Mucosa of descending colon (tissue), 3 donors: Measurements from ENCODE around the gene KRTAP19-2. TPM values are rescaled to one million over a fixed set of nuclear protein-coding genes. Genes with fewer than 3 reads are reported as not detected.

ENCODE experiments used
- ATAC-seq: fragments of 200-7000 bp; cut with Tn5 transposase; one replicate; pipeline ENCODE4 v1.9.1; 2020; ENCODE audit warnings: mild to moderate bottlenecking, moderate library complexity
- DNase-seq, 3 donors: peaks; one replicate each; pipeline ENCODE4 v3.0.0-alpha.2; 2020
- H3K36me3 ChIP-seq: fragments of 200-600 bp; one replicate; pipeline ENCODE4 v1.8.0; 2021; ENCODE audit warnings: low read depth, mild to moderate bottlenecking
- H3K4me1 ChIP-seq: fragments of 200-600 bp; one replicate; pipeline ENCODE4 v1.8.0; 2021; ENCODE audit warnings: low read depth, mild to moderate bottlenecking
- H3K4me3 ChIP-seq: fragments of 200-600 bp; one replicate; pipeline ENCODE4 v1.8.0; 2021; ENCODE audit warnings: mild to moderate bottlenecking
- H3K9me3 ChIP-seq: fragments of 200-600 bp; one replicate; pipeline ENCODE4 v1.8.0; 2021; ENCODE audit warnings: mild to moderate bottlenecking
- CTCF ChIP-seq: fragments of 200-600 bp; IDR thresholded peaks from one replicate; pipeline ENCODE4 v1.8.0; 2022; ENCODE audit warnings: antibody characterized with exemption, mild to moderate bottlenecking
- intact Hi-C, 2 donors: fragments of 100-400 bp; cut with DNase I in 1 of 2; cut with micrococcal nuclease in 1 of 2; formaldehyde crosslinking; loops; one replicate each; pipeline versions ENCODE4 v1.11.0 to v1.11.1; 2022; cut with DNase I, micrococcal nuclease
- total RNA-seq, 3 donors: library from RNA; stranded (reverse); fragmentation: NEBNext Ultra II Directional in 2 of 3; extraction: Animal tissue kit (Norgen Biotek cat#: 25700) in 2 of 3; gene quantifications; one replicate each; pipeline versions ENCODE4 v1.2.1 to v1.2.4, GENCODE V29; 2021 to 2023
- donor health status: DM: no; HTN: no; CAD: no; lungs with moderate emphysema.
- donor health status: DM: no; HTN: no; CAD: no.
- donor health status: DM: no; HTN: yes; CAD: no.

KRTAP19-2 gene
- total RNA-seq, 3 donors from 2014 or later, result not detected

DNA sequence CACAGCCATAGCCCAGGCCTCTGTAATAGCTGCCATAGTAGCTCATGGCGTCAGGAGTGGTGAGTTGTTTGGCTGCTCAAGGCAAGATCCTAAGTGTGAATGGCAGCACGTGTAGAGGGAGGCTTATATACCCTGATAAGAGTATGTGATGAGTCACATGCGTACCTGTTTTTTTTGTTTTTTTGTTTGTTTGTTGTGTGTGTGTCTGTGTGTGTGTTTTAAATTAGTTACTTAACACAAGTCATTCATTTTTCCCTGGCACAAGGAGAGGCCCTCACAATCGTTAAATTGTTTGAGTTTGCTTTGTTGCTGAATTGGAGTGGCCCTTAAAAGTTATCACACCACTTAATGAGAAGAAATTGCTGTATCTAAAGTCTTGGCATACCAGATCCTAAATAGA is 9.8 kb upstream of the KRTAP19-2 start, which contains the start of gene KRTAP19-4:
TSS of gene KRTAP19-4 (minus strand) at position 101 of the 400 bp plus-strand sequence. CDS start at position 46, 55 bp downstream.
- ATAC-seq, result no peak
- DNase-seq, result no peak
- Histone ChIP-seq H3K4me3 (no peak within 1 kb of the TSS), H3K9me3 (peaks cover 54% of the 10 kb centered on the region), H3K4me1 (no peaks in the 10 kb centered on the region), H3K36me3 (no peaks in the 10 kb centered on the region)
- no peak for TF ChIP-seq CTCF
- intact Hi-C loops, result no loop called here

DNA sequence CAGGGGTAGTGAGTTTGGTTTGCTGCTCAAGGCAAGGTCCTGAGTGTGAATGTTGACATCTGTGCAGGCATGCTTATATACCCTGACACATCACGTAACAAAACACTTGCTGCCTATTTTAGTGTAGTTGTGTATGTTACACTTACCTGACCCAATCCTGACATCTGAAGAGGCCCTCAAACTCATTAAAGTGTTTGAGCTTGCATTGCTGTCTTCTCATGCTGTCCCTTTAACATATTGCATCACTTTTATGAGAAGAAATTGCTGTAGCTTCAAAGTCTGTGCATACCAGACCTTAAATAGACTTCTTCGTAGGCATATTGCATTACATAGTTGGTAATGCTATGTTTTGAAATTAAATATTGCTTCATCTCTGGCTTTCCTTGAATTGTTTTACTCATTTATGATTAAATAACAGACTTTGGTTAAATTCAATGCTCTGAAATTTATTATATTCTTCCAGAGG is 4.8 kb upstream of the KRTAP19-2 start, which contains the start of gene KRTAP19-3:
TSS of gene KRTAP19-3 (minus strand) at position 51 of the 466 bp plus-strand sequence. CDS start 56 bp downstream, outside the sequence.
- intact Hi-C loops, result no loop called here
- no peak for ATAC-seq
- H3K36me3 ChIP-seq, result no peaks in the 10 kb centered on the region
- H3K9me3 ChIP-seq, result peaks cover 46% of the 10 kb centered on the region
- H3K4me3 ChIP-seq, result no peak within 1 kb of the TSS
- no peaks in the 10 kb centered on the region for H3K4me1 ChIP-seq
- no peak for DNase-seq
- no peak for TF ChIP-seq CTCF

DNA sequence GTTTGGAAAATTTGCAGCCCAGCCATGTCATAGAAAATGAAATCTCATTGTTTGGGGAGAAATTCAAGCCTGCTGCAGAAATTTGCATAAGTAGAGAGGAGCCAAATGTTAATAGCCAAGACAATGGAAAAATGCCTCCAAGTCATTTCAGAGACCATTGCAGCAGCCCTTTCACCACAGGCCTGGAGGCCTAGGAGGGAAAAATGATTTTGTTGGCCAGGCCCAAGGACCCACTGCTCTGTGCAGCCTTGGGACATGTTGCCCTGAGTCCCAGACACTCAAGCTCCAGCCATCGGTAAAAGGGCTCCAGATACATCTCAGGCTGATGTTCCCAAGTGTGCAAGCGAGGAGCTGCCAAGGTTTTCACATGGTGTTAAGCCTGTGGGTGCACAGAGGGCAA is 1.1 kb downstream of the KRTAP19-2 start:
- intact Hi-C loops, result no loop called here
- TF ChIP-seq CTCF, result no peak
- DNase-seq, result no peak

DNA sequence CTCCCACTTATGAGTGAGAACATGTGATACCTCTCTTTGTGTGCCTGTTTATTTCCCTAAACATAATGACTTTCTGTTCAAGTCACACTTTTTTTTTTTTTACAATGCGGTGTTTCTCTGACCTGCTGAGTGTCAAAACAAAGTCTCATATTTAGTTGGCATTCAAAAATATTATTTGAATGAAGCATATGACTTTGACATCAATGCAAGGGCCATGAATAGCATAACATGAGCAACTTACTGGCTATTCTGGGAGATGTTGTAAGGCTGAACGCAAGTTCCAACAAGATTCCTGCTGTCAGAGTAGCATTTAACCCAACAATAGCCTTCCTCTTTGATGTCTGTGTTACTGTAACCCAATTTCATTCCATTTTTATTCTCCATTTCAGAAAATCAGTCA is 5.1 kb downstream of the KRTAP19-2 start:
- Histone ChIP-seq H3K9me3 (peaks cover 57% of the 10 kb centered on the region), H3K4me3 (no peak overlapping the region), H3K36me3 (no peaks in the 10 kb centered on the region), H3K4me1 (no peaks in the 10 kb centered on the region)
- no peak for DNase-seq
- intact Hi-C loops, result no loop called here
- no peak for TF ChIP-seq CTCF
- no peak for ATAC-seq

More for the DNA sequence above, 1.1 kb downstream of the KRTAP19-2 start:
- H3K4me3 ChIP-seq, result no peak overlapping the region
- no peaks in the 10 kb centered on the region for H3K36me3 ChIP-seq
- H3K9me3 ChIP-seq, result peaks cover 54% of the 10 kb centered on the region
- no peak for ATAC-seq
- no peaks in the 10 kb centered on the region for H3K4me1 ChIP-seq

DNA sequence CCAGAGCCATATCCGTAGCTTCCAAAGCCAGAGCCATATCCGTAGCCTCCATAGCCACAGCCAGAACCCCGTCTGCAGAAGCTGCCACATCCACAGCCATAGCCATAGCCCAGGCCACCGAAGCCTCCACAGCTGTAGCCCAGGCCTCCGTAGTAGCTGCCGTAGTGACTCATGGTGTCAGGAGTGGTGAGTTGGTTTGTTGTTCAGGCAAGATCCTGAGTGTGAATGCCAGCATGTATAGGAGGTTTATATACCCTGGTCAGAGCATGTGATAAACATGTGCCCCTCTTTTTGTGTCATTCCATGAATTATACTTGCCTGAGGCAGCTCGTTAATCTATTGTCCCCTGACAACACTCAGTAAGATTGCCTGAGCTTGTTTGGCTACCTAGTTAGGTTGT is 7.1 kb downstream of the KRTAP19-2 start, which contains the start of gene KRTAP19-1:
TSS of gene KRTAP19-1 (minus strand) at position 223 of the 400 bp plus-strand sequence. CDS start at position 173, 50 bp downstream.
- no peak within 1 kb of the TSS for H3K4me3 ChIP-seq
- no peaks in the 10 kb centered on the region for H3K4me1 ChIP-seq
- H3K36me3 ChIP-seq, result no peaks in the 10 kb centered on the region
- DNase-seq (no peak), ATAC-seq (no peak)
- peaks cover 42% of the 10 kb centered on the region for H3K9me3 ChIP-seq
- no peak for TF ChIP-seq CTCF
- intact Hi-C loops, result no loop called here
